RWPE1 (cell line): ENCODE results near the gene NMT1.
A peak's percentile ranks its signal among the peaks of the same experiment; 100 is the strongest.
"Not testable (repeated sequence)": the region's sequence is repeated elsewhere in the genome, so short reads cannot be mapped to it uniquely, and the experiment has no call there.

Experiments
- CTCF ChIA-PET: fragments of 350-600 bp; sonication (Branson Sonifier 250); formaldehyde crosslinking; extraction: SDS; loops from one replicate; lab custom pipeline; 2021; lab: Yijun Ruan, JAX
- POLR2A ChIA-PET: fragments of 400-600 bp; formaldehyde crosslinking; extraction: SDS; loops from one replicate; lab custom pipeline; 2020; ENCODE audit warnings: antibody characterized with exemption; ENCODE audit not compliant: low non-redundant PET; lab: Yijun Ruan, JAX
- DNase-seq: peaks from one replicate; pipeline ENCODE4 v3.0.0; 2012; ENCODE audit warnings: low spot score
- H3K27ac ChIP-seq: fragments of 450-650 bp; 2 replicates; pipeline ENCODE4 v1.5.1; 2017
- TF ChIP-seq, protein P1 (sequence below): fragments of 450-650 bp; conservative IDR thresholded peaks from 2 replicates; pipeline ENCODE4 v1.5.1; 2017; ENCODE audit warnings: low read depth, mild to moderate bottlenecking

Gene NMT1

DNA sequence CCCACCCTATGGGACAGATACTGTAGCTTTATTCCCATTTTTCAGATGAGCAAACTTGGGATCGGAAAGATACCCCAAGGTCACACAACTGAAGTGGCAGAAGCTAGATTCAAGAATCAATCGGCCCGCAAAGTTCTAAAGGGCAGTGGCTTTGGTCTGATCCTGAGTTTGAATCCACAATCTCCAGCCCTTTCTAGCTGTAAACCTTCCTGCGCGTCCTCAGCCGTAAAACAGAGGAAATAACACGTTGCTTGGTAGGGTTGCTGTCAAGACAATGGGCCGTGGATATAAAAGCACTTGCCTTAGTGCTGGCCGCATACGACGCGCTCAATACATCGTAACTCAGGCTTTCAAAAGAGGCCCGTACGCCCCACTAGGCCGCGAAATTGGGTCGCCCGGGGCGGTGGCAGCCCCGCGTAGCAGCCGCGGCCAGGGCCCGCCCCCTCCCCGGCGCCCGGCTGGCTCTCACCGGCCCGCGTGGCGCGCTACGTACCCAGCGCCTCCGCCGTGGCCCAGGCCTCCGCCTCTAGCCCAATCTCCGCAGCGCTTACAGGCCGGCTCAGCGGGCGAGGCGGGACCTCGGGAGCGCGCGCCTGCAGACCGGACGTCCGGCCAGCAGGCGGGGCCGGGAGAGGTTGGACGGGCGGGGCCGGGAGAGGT lies 9.9 kb upstream of the NMT1 start, which contains the start of gene DCAKD:
DCAKD (minus strand) TSS at position 573 of the 660 bp plus-strand sequence. CDS start 16,747 bp downstream, outside the sequence.
- TF ChIP-seq, protein P1, sequence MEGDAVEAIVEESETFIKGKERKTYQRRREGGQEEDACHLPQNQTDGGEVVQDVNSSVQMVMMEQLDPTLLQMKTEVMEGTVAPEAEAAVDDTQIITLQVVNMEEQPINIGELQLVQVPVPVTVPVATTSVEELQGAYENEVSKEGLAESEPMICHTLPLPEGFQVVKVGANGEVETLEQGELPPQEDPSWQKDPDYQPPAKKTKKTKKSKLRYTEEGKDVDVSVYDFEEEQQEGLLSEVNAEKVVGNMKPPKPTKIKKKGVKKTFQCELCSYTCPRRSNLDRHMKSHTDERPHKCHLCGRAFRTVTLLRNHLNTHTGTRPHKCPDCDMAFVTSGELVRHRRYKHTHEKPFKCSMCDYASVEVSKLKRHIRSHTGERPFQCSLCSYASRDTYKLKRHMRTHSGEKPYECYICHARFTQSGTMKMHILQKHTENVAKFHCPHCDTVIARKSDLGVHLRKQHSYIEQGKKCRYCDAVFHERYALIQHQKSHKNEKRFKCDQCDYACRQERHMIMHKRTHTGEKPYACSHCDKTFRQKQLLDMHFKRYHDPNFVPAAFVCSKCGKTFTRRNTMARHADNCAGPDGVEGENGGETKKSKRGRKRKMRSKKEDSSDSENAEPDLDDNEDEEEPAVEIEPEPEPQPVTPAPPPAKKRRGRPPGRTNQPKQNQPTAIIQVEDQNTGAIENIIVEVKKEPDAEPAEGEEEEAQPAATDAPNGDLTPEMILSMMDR, result no peak
- peak within 1 kb of the TSS; percentile 99 for H3K27ac ChIP-seq
- DNase-seq, result peak; percentile 82
- POLR2A ChIA-PET, result interaction anchor here (0.5 to 1.4 kb wide), 2 partner anchors 10 to 12 kb away, joined by 4 to 9 read pairs; partner anchors contain the start of gene NMT1
- CTCF ChIA-PET, result interaction anchor here (0.6 to 1.0 kb wide), 3 partner anchors 27 to 84 kb away, joined by 3 to 7 read pairs (median 5); no protein-coding TSS in a partner anchor

DNA sequence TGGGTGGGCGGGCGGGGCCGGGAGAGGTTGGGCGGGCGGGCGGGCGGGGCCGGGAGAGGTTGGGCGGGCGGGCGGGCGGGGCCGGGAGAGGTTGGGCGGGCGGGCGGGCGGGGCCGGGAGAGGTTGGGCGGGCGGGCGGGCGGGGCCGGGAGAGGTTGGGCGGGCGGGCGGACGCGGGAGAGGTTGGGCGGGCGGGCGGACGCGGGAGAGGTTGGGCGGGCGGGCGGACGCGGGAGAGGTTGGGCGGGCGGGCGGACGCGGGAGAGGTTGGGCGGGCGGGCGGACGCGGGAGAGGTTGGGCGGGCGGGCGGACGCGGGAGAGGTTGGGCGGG lies 9.4 kb upstream of the NMT1 start:
- POLR2A ChIA-PET, result interaction anchor here (1.4 kb wide), 1 partner anchor 9 kb away, joined by 9 read pairs; the partner anchor contains the start of gene NMT1
- CTCF ChIA-PET, result interaction anchor here (0.6 kb wide), 2 partner anchors 25 to 83 kb away, joined by 3 to 5 read pairs; no protein-coding TSS in a partner anchor
- not testable (repeated sequence) for DNase-seq
- peak overlapping the region; percentile 99 for H3K27ac ChIP-seq

DNA sequence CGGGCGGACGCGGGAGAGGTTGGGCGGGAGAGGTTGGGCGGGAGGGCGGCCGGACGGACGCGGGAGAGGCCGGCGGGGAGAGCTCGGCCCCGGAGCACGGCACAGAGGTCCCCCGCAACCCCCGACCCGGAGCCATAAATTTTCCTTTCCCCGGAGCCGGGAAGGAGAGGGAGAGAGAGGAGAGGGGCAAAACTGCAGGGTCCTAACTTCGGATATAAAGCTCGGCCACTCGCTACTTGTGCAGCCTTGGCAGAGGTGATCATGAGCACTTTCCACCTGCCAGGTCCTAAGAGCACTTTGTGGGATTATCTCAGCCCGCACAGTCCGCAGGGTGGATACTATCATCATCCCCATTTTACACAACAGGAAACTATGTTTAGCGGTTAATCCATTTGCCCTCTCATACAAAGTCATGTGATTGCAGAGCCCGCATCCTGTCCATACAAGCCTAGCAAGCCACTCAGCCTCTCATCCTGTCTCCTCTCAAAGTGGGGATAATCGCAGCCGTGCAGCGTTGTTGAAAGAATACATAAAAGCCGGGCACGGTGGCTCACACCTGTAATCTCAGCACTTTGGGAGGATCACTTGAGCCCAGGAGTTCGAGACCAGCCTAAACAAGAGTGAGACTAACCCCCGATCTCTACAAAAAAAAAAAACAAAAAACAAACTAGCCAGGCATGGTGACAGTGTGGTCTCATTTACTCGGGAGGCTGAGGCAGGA lies 8.9 kb upstream of the NMT1 start:
- ChIA-PET CTCF (interaction anchor here (0.6 kb wide), 1 partner anchor 24 kb away, joined by 5 read pairs; no protein-coding TSS in a partner anchor), POLR2A (interaction anchor here (1.4 kb wide), 1 partner anchor 9 kb away, joined by 9 read pairs; the partner anchor contains the start of gene NMT1)
- DNase-seq, result no peak
- TF ChIP-seq, protein P1, result no peak
- peak overlapping the region; percentile 99 for H3K27ac ChIP-seq

DNA sequence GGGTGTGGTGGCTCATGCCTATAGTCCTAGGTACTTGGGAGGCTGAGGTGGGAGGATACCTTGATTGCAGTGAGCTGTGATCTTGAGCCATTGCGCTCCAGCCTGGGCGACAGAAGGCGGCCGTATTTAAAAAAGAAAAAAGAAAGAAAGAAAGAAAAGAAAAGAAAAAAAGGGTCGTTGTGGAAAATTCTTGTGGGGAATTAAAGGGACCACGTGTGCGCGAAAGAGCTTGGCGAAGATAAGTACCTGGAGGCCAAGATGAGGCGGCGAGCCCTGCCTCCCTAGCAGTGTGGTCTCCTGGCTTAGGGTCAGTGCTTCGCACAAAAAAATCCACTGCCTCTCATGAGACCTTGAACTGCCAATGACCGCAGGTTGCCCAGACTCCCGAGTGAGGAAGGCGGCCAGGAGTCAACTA lies 728 bp upstream of the NMT1 start:
- POLR2A ChIA-PET, result interaction anchor here (1.3 kb wide), 1 partner anchor 9 kb away, joined by 9 read pairs; the partner anchor contains the start of gene DCAKD
- DNase-seq, result no peak
- peak overlapping the region; percentile 86 for H3K27ac ChIP-seq
- TF ChIP-seq, protein P1, result no peak
- CTCF ChIA-PET, result interaction anchor here (0.6 to 0.7 kb wide), 2 partner anchors 70 to 74 kb away, joined by 3 read pairs; no protein-coding TSS in a partner anchor

DNA sequence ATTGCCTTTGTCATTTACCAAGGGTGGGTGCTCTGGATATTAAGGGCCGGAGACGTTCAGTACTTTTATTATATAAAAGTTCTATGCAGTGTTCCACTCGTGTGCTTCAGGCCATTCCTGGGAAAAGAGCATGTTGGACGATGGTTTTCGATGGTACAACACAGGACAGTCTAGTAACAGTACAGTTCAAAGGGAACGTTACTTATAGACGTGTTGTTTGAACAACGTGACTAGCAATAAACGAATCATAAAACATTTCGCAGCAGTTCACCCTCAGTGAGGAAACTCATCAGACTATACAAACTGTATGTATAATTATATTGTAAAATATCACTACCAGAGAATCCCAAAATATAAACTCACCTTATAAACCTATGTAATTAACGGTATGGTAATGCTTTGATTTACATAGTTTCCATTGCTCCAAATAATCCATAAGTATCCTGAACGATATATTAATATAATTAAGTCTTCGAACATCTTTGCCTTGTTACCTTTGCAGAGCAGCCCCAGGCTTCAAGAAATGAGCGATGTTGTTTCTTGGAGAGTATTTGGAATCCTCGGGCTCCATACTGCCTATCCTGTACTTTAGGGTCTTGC lies 589 bp downstream of the NMT1 start:
- ChIA-PET POLR2A (interaction anchor here (0.5 to 1.3 kb wide), 5 partner anchors 10 to 185 kb away, joined by 3 to 9 read pairs (median 3); partner anchors contain the start of gene DCAKD), CTCF (interaction anchor here (1.0 kb wide), 1 partner anchor 37 kb away, joined by 4 read pairs; no protein-coding TSS in a partner anchor)
- TF ChIP-seq, protein P1, result no peak
- H3K27ac ChIP-seq, result peak overlapping the region; percentile 86
- peak; percentile 99 for DNase-seq

DNA sequence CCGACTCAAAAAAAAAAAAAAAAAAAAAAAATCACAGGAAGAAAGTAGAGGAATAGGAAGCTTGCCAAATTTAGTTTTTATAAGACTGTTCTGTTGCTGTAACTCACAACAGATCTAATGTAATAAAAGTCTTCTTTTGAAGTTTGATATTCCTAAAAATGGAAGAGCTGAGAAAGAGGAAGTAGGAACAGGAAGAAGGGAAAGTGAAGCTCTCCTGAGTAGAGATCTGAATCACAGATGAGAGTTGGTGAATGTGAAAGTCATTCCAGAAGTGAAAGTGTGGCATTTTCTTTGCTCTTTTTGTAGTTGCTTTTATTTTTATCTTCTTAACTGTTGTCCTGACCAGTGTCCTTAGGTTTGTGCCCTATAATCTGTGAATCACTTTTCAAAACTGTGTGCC lies 2.1 kb downstream of the NMT1 start:
- TF ChIP-seq, protein P1, result no peak
- ChIA-PET CTCF (interaction anchor here (0.6 to 0.7 kb wide), 2 partner anchors 8 to 57 kb away, joined by 3 read pairs; no protein-coding TSS in a partner anchor), POLR2A (interaction anchor here (0.5 to 0.6 kb wide), 2 partner anchors 12 to 17 kb away, joined by 4 to 5 read pairs; no protein-coding TSS in a partner anchor)
- peak overlapping the region; percentile 43 for H3K27ac ChIP-seq
- DNase-seq, result no peak
